ENCODE measurements around the gene OPCML. TPM values are rescaled to one million over a fixed set of nuclear protein-coding genes. Genes with fewer than 3 reads are reported as not detected.

OPCML gene
- total RNA-seq, 1 experiment from 2014 or later = 0.13 TPM

DNA sequence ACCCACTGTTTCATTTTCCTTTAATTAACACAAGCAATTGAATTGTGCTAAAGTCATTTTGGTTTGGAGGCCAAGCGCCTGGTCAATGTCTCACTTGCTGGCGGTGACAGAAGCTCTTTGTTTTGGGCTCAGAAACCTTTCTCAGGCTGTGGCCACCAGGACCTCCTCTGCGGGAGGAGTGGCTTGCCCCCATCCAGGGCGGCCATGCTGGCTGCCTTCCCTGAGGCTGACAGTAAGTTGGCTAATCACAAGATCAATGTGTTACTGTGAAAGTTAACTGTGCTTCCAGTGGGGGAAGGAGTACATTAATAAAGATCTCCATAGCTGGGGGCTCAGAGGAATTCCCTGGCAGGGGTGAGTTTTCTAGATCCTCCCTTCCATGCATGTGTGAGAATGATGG lies 1087.4 kb downstream of the OPCML start:
- intact Hi-C loops (cut with micrococcal nuclease; ENCODE audit: unreplicated experiment) = no loop called here
- TF ChIP-seq EZH2 (IDR thresholded peaks at IDR 0.05; ENCODE audit: borderline replicate concordance, low read depth, low read length, poor library complexity, severe bottlenecking) = no peak
- TF ChIP-seq, protein P1, sequence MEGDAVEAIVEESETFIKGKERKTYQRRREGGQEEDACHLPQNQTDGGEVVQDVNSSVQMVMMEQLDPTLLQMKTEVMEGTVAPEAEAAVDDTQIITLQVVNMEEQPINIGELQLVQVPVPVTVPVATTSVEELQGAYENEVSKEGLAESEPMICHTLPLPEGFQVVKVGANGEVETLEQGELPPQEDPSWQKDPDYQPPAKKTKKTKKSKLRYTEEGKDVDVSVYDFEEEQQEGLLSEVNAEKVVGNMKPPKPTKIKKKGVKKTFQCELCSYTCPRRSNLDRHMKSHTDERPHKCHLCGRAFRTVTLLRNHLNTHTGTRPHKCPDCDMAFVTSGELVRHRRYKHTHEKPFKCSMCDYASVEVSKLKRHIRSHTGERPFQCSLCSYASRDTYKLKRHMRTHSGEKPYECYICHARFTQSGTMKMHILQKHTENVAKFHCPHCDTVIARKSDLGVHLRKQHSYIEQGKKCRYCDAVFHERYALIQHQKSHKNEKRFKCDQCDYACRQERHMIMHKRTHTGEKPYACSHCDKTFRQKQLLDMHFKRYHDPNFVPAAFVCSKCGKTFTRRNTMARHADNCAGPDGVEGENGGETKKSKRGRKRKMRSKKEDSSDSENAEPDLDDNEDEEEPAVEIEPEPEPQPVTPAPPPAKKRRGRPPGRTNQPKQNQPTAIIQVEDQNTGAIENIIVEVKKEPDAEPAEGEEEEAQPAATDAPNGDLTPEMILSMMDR (conservative IDR thresholded peaks at IDR 0.05; ENCODE audit: low read depth, low read length) = no peak
- Histone ChIP-seq H3K9me3 (ENCODE audit: low read depth, low read length, poor library complexity, severe bottlenecking) (peaks cover 14% of the 10 kb centered on the region), H3K27ac (ENCODE audit: low read depth, low read length, poor library complexity, severe bottlenecking) (no peak overlapping the region), H3K36me3 (ENCODE audit: insufficient read depth, low read length, poor library complexity, severe bottlenecking) (no peaks in the 10 kb centered on the region), H3K27me3 (replicated peaks; ENCODE audit: insufficient read depth, low read depth, low read length, poor library complexity) (peaks cover 17% of the 10 kb centered on the region), H3K4me3 (ENCODE audit: low read depth, low read length, poor library complexity, severe bottlenecking) (no peak overlapping the region), H3K4me1 (ENCODE audit: insufficient read depth, low read length, poor library complexity, severe bottlenecking) (no peaks in the 10 kb centered on the region)
- ChIA-PET POLR2A (ENCODE audit: low non-redundant PET) (no interaction called here), CTCF (no interaction called here)
- BruUV-seq (replicated peaks) = no TSS peak
- no peak for DNase-seq (ENCODE audit: low spot score)

- H3K9me3 ChIP-seq (ENCODE audit: low read depth, low read length, poor library complexity, severe bottlenecking) = peaks cover 7% of the 10 kb centered on the region
- intact Hi-C loops (cut with micrococcal nuclease; ENCODE audit: unreplicated experiment) = no loop called here
- no TSS peak for BruUV-seq (replicated peaks)
- no peak overlapping the region for H3K4me3 ChIP-seq (ENCODE audit: low read depth, low read length, poor library complexity, severe bottlenecking)
- POLR2A ChIA-PET (ENCODE audit: low non-redundant PET) = no interaction called here
- no peaks in the 10 kb centered on the region for H3K36me3 ChIP-seq (ENCODE audit: insufficient read depth, low read length, poor library complexity, severe bottlenecking)
- no peak for DNase-seq (ENCODE audit: low spot score)
- H3K27me3 ChIP-seq (replicated peaks; ENCODE audit: insufficient read depth, low read depth, low read length, poor library complexity) = peaks cover 8% of the 10 kb centered on the region
- no peak overlapping the region for H3K27ac ChIP-seq (ENCODE audit: low read depth, low read length, poor library complexity, severe bottlenecking)
- CTCF ChIA-PET = no interaction called here
- no peaks in the 10 kb centered on the region for H3K4me1 ChIP-seq (ENCODE audit: insufficient read depth, low read length, poor library complexity, severe bottlenecking)
- TF ChIP-seq EZH2 (IDR thresholded peaks at IDR 0.05; ENCODE audit: borderline replicate concordance, low read depth, low read length, poor library complexity, severe bottlenecking) = no peak
- TF ChIP-seq, protein P1 (conservative IDR thresholded peaks at IDR 0.05; ENCODE audit: low read depth, low read length) = no peak
These were observed 1092.5 kb downstream of the OPCML start for GRCh38 chr11:132439711-132440255.

GRCh38 chr11:132438418-132438817 lies 1093.9 kb downstream of the OPCML start:
- Histone ChIP-seq H3K4me3 (ENCODE audit: low read depth, low read length, poor library complexity, severe bottlenecking) (no peak overlapping the region), H3K4me1 (ENCODE audit: insufficient read depth, low read length, poor library complexity, severe bottlenecking) (no peaks in the 10 kb centered on the region), H3K36me3 (ENCODE audit: insufficient read depth, low read length, poor library complexity, severe bottlenecking) (no peaks in the 10 kb centered on the region), H3K27ac (ENCODE audit: low read depth, low read length, poor library complexity, severe bottlenecking) (no peak overlapping the region), H3K27me3 (replicated peaks; ENCODE audit: insufficient read depth, low read depth, low read length, poor library complexity) (peaks cover 7% of the 10 kb centered on the region), H3K9me3 (ENCODE audit: low read depth, low read length, poor library complexity, severe bottlenecking) (peaks cover 7% of the 10 kb centered on the region)
- POLR2A ChIA-PET (ENCODE audit: low non-redundant PET) = no interaction called here
- intact Hi-C loops (cut with micrococcal nuclease; ENCODE audit: unreplicated experiment) = no loop called here
- no TSS peak for BruUV-seq (replicated peaks)
- CTCF ChIA-PET = no interaction called here
- no peak for DNase-seq (ENCODE audit: low spot score)
- TF ChIP-seq, protein P1 (conservative IDR thresholded peaks at IDR 0.05; ENCODE audit: low read depth, low read length) = no peak
- TF ChIP-seq EZH2 (IDR thresholded peaks at IDR 0.05; ENCODE audit: borderline replicate concordance, low read depth, low read length, poor library complexity, severe bottlenecking) = no peak

Measured in A673 (cell line).